NCI-H345 (cell line): Measurements from ENCODE around the gene C1orf21.

Experiments
- DNase-seq: peaks from one replicate; lab custom pipeline; 2025; lab: John Stamatoyannopoulos, UW

C1orf21 gene

GRCh38 chr1:184387069-184387475 lies 243 bp downstream of the C1orf21 start:
- DNase-seq: peak; percentile 54

GRCh38 chr1:184387476-184388318 lies 868 bp downstream of the C1orf21 start:
- peak; percentile 54 for DNase-seq

- DNase-seq: no peak
Measured at GRCh38 chr1:184388319-184388889, 1.6 kb downstream of the C1orf21 start.

GRCh38 chr1:184388971-184389370 lies 2.1 kb downstream of the C1orf21 start:
- peak; percentile 63 for DNase-seq

GRCh38 chr1:184389446-184389845 lies 2.6 kb downstream of the C1orf21 start:
- DNase-seq: no peak

- DNase-seq: no peak
Measured at GRCh38 chr1:184390889-184391288, 4.1 kb downstream of the C1orf21 start.

- DNase-seq: no peak
Measured at GRCh38 chr1:184392067-184392466, 5.2 kb downstream of the C1orf21 start.

GRCh38 chr1:184392779-184393522 lies 6.1 kb downstream of the C1orf21 start:
- DNase-seq: no peak

- no peak for DNase-seq
Measured at GRCh38 chr1:184393962-184394361, 7.1 kb downstream of the C1orf21 start.

- no peak for DNase-seq
Measured at GRCh38 chr1:184395370-184395769, 8.5 kb downstream of the C1orf21 start.

- DNase-seq: no peak
Measured at GRCh38 chr1:184395937-184396480, 9.2 kb downstream of the C1orf21 start.

GRCh38 chr1:184399192-184399847 lies 12.5 kb downstream of the C1orf21 start:
- DNase-seq: no peak

- DNase-seq: no peak
Measured at GRCh38 chr1:184403961-184404726, 17.3 kb downstream of the C1orf21 start.

GRCh38 chr1:184404727-184405027 lies 17.8 kb downstream of the C1orf21 start:
- DNase-seq: no peak

- no peak for DNase-seq
Measured at GRCh38 chr1:184405094-184405800, 18.4 kb downstream of the C1orf21 start.

GRCh38 chr1:184405801-184406142 lies 18.9 kb downstream of the C1orf21 start:
- no peak for DNase-seq

- no peak for DNase-seq
Measured at GRCh38 chr1:184406479-184406878, 19.6 kb downstream of the C1orf21 start.

GRCh38 chr1:184407816-184408510 lies 21.1 kb downstream of the C1orf21 start:
- no peak for DNase-seq

GRCh38 chr1:184408580-184408979 lies 21.8 kb downstream of the C1orf21 start:
- DNase-seq: no peak

- DNase-seq: no peak
Measured at GRCh38 chr1:184409011-184409410, 22.2 kb downstream of the C1orf21 start.
